Measurements from ENCODE around the gene ARRDC3. TPM values are rescaled to one million over a fixed set of nuclear protein-coding genes. Genes with fewer than 3 reads are reported as not detected.

The ARRDC3 gene
- total and polyA plus RNA-seq, 10 of the 15 experiments (the other 5 are each of a cell fraction or from before 2014, with no cell fraction given) = 2.3 to 14.0 (median 8.6) TPM

DNA sequence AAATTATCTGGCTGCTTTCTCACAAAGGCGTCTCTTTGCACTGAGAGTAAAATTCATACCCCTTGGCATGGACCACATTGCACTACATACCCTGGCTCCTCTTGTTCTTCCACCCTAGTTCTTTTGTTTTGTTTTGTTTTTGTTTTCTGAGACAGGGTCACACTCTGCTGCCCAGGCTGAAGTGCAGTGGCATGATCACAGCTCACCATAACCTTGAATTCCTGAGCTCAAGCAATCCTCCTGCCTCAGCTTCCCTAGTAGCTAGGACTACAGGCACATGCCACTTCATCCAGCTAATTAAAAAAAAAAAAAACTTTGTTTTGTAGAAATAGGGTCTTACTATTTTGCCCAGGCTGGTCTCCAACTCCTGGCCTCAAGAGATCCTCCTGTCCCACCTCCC is 51.4 kb downstream of the ARRDC3 start (continued):
- no peak for TF ChIP-seq ZNF592 (IDR thresholded peaks at IDR 0.05)
- TF ChIP-seq PAX5 (IDR thresholded peaks at IDR 0.05; ENCODE audit: borderline replicate concordance, low read depth, low read length) = no peak
- TF ChIP-seq FOS (IDR thresholded peaks at IDR 0.05; ENCODE audit: borderline replicate concordance, extremely low read depth, insufficient read length) = no peak

DNA sequence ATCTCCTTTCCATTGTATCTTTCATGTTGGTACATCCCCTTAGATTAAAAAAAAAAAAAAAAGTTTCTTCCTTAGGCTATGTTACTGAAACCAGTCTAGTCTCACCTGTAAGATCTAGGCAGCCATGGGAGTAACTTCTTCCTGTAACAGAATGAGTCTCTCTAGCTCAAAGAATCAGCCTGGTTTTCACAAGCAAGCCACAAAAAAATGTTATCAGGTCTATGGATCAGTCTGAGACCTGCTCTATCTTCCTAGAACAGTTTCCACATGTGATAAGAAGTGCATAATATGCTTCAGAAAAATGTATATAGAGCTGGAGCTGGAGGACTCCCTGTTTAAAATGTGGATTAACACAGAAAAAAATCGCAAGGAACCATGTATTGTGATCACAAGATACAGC is 53.8 kb downstream of the ARRDC3 start:
- in situ Hi-C loops (cut with MboI) = no loop called here
- no peaks in the 10 kb centered on the region for H3K4me1 ChIP-seq (ENCODE audit: control insufficient read depth, insufficient read depth, low read length)
- H3K27ac ChIP-seq (ENCODE audit: control insufficient read depth, insufficient read depth) = no peak overlapping the region
- ATAC-seq (no peak), FAIRE-seq (no peak), DNase-seq (ENCODE audit: low read depth, low spot score) (no peak)
- no peaks in the 10 kb centered on the region for H3K9me3 ChIP-seq (replicated peaks; ENCODE audit: control insufficient read depth, insufficient read depth, low read length)
- BruUV-seq (replicated peaks) = no TSS peak
- no peaks in the 10 kb centered on the region for H3K79me2 ChIP-seq (ENCODE audit: control insufficient read depth, insufficient read depth, low read length)
- 96% methylated on average over 1 of the region's 1 CpG for WGBS (ENCODE audit: insufficient coverage, insufficient replicate concordance, low lambda C conversion rate, missing lambda C conversion rate)
- ChIA-PET RAD21 (ENCODE audit: unreplicated experiment) (interaction anchor here (0.6 to 1.5 kb wide), 3 partner anchors 54 to 82 kb away, joined by 3 to 4 read pairs (median 3); partner anchors contain the start of gene ARRDC3), CTCF (interaction anchor here (1.0 to 1.7 kb wide), 2 partner anchors 56 to 90 kb away, joined by 3 to 5 read pairs; no protein-coding TSS in a partner anchor), POLR2A (no interaction called here), SMC1A (ENCODE audit: uncharacterized antibody, unreplicated experiment) (interaction anchor here (0.5 to 1.2 kb wide), 2 partner anchors 36 to 56 kb away, joined by 3 read pairs; no protein-coding TSS in a partner anchor)
- TF ChIP-seq RFX5 (IDR thresholded peaks at IDR 0.05; ENCODE audit: low read depth, low read length) (no peak), ZNF384 (IDR thresholded peaks at IDR 0.05; ENCODE audit: borderline replicate concordance, low read depth, low read length) (no peak), SRF (IDR thresholded peaks at IDR 0.05; ENCODE audit: low read depth in 2 of 2, low read length in 2 of 2) (no peak)
- H3K4me2 ChIP-seq (ENCODE audit: control insufficient read depth, insufficient read depth) = no peak overlapping the region
- H3K9ac ChIP-seq (ENCODE audit: control insufficient read depth, insufficient read depth, low read length) = no peak overlapping the region
- no peaks in the 10 kb centered on the region for H3K36me3 ChIP-seq (ENCODE audit: control insufficient read depth in 2 of 2, insufficient read depth in 2 of 2, low read length in 1 of 2)
- H3K4me3 ChIP-seq = no peak overlapping the region
- no peaks in the 10 kb centered on the region for H4K20me1 ChIP-seq (ENCODE audit: control insufficient read depth, insufficient read depth)
- no peaks in the 10 kb centered on the region for H3K27me3 ChIP-seq (replicated peaks in 1 of 2; ENCODE audit: control insufficient read depth in 2 of 2, insufficient read depth in 2 of 2, low read length in 1 of 2)
- H2AFZ ChIP-seq (ENCODE audit: control insufficient read depth, low read depth, low read length) = no peak overlapping the region
- intact Hi-C loops (cut with micrococcal nuclease; ENCODE audit: unreplicated experiment) = no loop called here
